ENCODE measurements around the gene SLC39A11.

DNA sequence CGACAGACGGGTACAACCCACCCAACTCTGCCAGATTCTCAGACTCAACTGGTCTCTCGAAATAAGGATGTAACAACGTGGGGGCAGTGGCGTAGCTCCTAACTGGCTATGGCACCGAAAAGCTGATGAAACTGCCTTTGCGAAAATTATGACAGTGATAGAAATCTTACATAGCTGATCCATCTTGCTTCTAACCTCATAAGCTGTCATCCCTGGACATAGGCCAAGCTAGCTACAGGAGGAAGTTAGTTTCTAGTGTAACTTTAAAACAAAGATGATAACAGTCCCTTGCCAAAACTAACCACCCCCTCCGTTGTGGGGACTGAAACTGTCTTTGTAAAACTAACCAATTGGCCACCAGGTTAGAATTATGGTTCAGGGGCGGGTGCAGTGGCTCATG is 220.1 kb downstream of the SLC39A11 start:
- TF ChIP-seq EZH2 (IDR thresholded peaks at IDR 0.05; ENCODE audit: insufficient read depth, poor library complexity, severe bottlenecking) (no peak), EZH2phosphoT487 (IDR thresholded peaks at IDR 0.05; ENCODE audit: insufficient read depth, low read depth) (no peak)

All from GM23248 (cell line).